ENCODE data around the gene CTSZ.
A peak's percentile ranks its signal among the peaks of the same experiment; 100 is the strongest.

The CTSZ gene

GRCh38 chr20:59047938-59048680 lies 41.1 kb upstream of the CTSZ start:
- no peak overlapping the region for H3K4me3 ChIP-seq (ENCODE audit: low read depth, low read length)
- TF ChIP-seq MAX (IDR thresholded peaks at IDR 0.05; ENCODE audit: low read depth, low read length) = no peak
- no peak for TF ChIP-seq MYC (IDR thresholded peaks at IDR 0.05; ENCODE audit: low read depth, low read length)
- no peak for TF ChIP-seq POLR2A (IDR thresholded peaks at IDR 0.05; ENCODE audit: extremely low read depth, insufficient read length)
- no peak for DNase-seq (ENCODE audit: low read depth)

DNA sequence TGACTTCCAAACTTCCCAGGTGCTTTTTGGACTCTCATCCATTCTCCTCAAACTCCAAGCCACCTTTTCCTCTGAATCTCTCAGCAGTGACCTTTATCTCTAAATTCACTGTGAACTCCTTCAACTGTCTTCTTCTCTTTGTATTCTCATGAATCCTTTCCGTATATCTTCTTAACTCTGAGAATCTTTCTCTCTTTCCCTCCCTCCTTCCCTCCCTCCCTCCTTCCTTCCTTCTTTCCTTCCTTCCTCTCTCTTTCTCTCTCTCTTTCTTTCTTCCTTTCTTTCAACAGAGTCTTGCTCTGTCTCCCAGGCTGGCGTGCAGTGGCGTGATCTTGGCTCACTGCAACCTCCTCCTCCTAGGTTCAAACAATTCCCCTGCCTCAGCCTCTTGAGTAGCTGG lies 39.8 kb upstream of the CTSZ start:
- no peak overlapping the region for H3K4me3 ChIP-seq (ENCODE audit: low read depth, low read length)
- no peak for DNase-seq (ENCODE audit: low read depth)
- no peak for TF ChIP-seq MAX (IDR thresholded peaks at IDR 0.05; ENCODE audit: low read depth, low read length)
- TF ChIP-seq CTCF (IDR thresholded peaks at IDR 0.05; ENCODE audit: low read depth, low read length) = no peak
- TF ChIP-seq POLR2A (IDR thresholded peaks at IDR 0.05; ENCODE audit: extremely low read depth, insufficient read length) = no peak
- TF ChIP-seq MYC (IDR thresholded peaks at IDR 0.05; ENCODE audit: low read depth, low read length) = no peak

DNA sequence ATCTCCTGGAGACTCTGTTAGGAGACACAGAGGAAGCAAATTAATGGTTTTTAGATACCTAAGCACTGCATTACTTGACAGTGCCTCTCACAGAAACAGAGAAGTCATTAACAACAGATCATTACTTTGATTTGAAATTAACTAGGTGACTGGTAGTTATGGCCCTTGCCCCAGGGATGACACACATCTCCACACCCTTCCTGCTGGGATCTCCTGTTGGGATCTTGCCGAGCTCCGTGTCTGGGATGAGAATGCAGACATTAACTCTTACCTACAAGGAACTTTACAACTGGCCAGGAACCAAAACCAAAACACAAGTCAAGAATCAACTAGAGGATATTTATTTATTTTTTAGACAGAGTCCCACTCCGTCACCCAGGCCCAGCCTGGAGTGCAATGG lies 37.7 kb upstream of the CTSZ start:
- no peak overlapping the region for H3K4me3 ChIP-seq (ENCODE audit: low read depth, low read length)
- no peak for DNase-seq (ENCODE audit: low read depth)
- no peak for TF ChIP-seq MAX (IDR thresholded peaks at IDR 0.05; ENCODE audit: low read depth, low read length)
- TF ChIP-seq POLR2A (IDR thresholded peaks at IDR 0.05; ENCODE audit: extremely low read depth, insufficient read length) = no peak
- TF ChIP-seq MYC (IDR thresholded peaks at IDR 0.05; ENCODE audit: low read depth, low read length) = no peak

GRCh38 chr20:59044295-59044694 lies 37.2 kb upstream of the CTSZ start:
- TF ChIP-seq POLR2A (IDR thresholded peaks at IDR 0.05; ENCODE audit: extremely low read depth, insufficient read length) (no peak), MAX (IDR thresholded peaks at IDR 0.05; ENCODE audit: low read depth, low read length) (no peak)
- H3K4me3 ChIP-seq (ENCODE audit: low read depth, low read length) = no peak overlapping the region

GRCh38 chr20:59043698-59044097 lies 36.6 kb upstream of the CTSZ start:
- no peak overlapping the region for H3K4me3 ChIP-seq (ENCODE audit: low read depth, low read length)
- peak; percentile 25 for DNase-seq (ENCODE audit: low read depth)
- TF ChIP-seq CTCF (IDR thresholded peaks at IDR 0.05; ENCODE audit: low read depth, low read length) (no peak), MYC (IDR thresholded peaks at IDR 0.05; ENCODE audit: low read depth, low read length) (no peak), POLR2A (IDR thresholded peaks at IDR 0.05; ENCODE audit: extremely low read depth, insufficient read length) (no peak), MAX (IDR thresholded peaks at IDR 0.05; ENCODE audit: low read depth, low read length) (no peak)

More at GRCh38 chr20:59044295-59044694, 37.2 kb upstream of the CTSZ start:
- no peak for DNase-seq (ENCODE audit: low read depth)

GRCh38 chr20:59042796-59043631 lies 36.0 kb upstream of the CTSZ start:
- peak; percentile 92 for DNase-seq (ENCODE audit: low read depth)
- TF ChIP-seq MAX (IDR thresholded peaks at IDR 0.05; ENCODE audit: low read depth, low read length) (no peak), MYC (IDR thresholded peaks at IDR 0.05; ENCODE audit: low read depth, low read length) (no peak), CTCF (IDR thresholded peaks at IDR 0.05; ENCODE audit: low read depth, low read length) (no peak), POLR2A (IDR thresholded peaks at IDR 0.05; ENCODE audit: extremely low read depth, insufficient read length) (peak; percentile 8)
- peak overlapping the region; percentile 95 for H3K4me3 ChIP-seq (ENCODE audit: low read depth, low read length)

All from NB4 (cell line).